K562 treated with DMSO at 1 percent for 4 hours (cell line): ENCODE results near the gene RADIL. TPM values are rescaled to one million over a fixed set of nuclear protein-coding genes. Genes with fewer than 3 reads are reported as not detected.

Experiments used
- total RNA-seq: library from RNA; unstranded; fragments of 300-600 nt; gene quantifications from 2 replicates; pipeline ENCODE4 v1.2.3, GENCODE V29; 2022; ENCODE audit not compliant: insufficient read depth

Gene RADIL, protein sequence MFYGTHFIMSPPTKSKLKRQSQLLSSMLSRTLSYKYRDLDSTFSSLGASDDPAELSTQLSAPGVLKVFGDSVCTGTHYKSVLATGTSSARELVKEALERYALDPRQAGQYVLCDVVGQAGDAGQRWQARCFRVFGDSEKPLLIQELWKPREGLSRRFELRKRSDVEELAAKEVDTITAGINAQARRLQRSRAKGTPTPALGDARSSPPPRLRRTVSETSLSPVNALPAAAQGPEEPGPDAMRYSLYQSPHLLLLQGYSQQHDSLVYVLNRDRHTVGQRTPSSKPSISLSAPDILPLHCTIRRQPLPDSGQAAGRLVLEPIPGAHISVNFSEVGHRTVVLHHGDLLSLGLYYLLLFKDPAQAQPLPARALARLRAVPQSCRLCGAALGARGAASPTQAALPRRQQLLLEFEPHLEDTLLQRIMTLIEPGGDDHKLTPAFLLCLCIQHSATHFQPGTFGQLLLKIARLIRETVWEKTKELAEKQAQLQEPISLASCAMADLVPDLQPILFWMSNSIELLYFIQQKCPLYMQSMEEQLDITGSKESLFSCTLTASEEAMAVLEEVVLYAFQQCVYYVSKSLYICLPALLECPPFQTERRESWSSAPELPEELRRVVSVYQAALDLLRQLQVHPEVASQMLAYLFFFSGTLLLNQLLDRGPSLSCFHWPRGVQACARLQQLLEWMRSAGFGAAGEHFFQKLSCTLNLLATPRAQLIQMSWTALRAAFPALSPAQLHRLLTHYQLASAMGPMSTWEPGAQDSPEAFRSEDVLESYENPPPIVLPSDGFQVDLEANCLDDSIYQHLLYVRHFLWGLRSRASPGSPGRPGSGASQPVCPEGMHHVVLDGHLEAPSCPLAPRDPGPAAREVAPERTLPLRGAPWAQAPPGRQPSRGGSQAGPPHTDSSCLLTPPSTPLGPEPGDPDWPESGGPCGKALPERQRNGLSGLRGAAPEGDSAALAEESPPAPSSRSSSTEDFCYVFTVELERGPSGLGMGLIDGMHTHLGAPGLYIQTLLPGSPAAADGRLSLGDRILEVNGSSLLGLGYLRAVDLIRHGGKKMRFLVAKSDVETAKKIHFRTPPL
- 3.3 and 5.9 TPM in 2 replicates for total RNA-seq

DNA sequence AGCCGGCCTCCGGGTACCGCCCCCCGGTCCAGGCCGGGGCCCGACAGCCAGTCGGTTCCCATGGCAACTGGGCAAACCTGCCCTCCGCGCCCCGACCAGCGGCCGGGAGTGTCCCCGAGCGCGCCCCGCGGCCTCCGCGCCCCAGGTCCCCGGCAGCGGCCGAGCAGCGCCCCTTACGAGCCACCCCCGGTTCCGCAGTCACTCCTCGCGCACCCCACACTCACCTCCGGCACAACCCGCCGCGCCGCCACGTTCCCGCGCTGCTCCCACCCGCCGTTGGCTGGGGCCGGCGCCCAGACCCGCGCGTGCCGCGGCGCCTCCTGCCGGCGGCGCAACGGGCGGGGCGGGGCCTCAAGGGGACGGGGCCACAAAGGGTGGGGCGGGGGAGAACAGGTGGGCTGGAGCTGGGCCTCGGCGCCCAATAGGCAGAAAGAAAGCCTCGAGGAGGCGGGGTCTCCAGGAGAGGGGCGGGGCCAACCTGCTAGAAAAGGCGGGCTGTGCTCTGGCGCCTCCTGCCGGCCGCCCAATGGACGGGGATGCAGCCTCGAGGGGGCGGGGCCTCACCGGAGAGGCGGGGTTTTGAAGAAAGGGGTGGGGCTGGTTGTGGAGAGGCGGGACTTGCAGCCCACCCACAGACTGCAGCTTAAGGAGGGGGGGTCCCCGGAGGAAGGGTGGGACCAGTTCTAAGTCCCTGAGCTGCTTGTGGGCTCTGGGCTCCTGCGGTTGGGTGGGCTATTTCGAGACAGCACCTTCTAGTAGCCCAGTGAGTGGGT is at the start of gene RADIL:
RADIL (minus strand) TSS at position 345 of the 773 bp plus-strand sequence. CDS start 5,577 bp downstream, outside the sequence.

DNA sequence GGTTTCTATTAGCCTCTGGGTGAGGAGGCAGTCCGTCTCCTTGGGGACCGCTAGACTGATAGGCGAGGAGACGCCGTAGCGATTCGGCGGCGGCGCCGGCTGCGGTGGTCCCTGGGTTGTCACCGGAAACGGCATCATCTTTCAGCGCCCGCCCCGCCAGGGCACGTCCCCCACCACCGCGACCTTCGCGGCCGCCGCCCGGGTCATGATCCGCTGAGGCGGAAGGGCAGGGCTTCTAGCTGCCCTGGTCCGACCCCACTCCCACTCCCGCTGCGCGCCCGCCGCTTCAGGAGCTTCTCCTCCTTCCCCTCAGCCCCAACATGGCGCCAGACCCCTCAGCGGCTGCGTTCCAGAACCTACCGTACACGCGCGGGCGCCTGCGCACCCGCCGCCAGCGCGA is 21.8 kb downstream of the RADIL start, which contains the start of gene PAPOLB:
PAPOLB (minus strand) TSS at position 358 of the 400 bp plus-strand sequence; CDS start at position 138, 220 bp downstream.

DNA sequence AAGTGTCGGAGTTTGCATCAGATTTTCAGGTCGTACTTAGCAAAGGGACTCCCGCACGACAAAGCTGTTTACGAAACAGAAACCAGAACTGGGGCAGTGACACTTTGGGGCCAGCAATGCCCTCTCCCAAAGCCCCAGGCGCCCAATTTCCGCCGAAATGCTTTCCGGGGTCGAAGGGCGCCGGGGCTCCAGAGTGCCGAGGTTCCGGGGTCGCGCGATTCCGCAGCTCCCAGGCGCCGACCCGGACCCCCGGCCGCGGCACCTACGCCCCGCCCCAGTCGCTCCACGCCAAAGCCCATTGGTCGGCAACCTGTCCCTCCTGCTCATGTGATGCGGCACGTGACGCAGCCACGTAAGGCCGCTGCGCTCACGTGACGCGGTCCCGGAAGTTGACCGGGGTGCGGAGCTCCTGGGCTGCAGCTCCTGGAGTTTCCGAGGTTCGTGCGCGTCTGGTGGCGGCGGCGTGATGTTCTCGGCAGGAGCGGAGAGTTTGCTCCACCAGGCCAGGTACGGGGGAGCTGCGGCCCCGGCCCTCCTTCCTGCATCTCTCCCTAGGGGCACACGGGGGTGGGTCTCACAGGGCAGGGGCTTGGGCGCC is 108.2 kb downstream of the RADIL start, which contains the start of gene AP5Z1:
AP5Z1 (plus strand) TSS at position 374 of the 598 bp plus-strand sequence; CDS start at position 467, 93 bp downstream.

Other genes starting within 250 kb of the RADIL start
- 11.2 and 11.4 TPM in 2 replicates for gene FOXK1, start 201.4 kb downstream of the RADIL start, total RNA-seq
- 47.4 and 49.2 TPM in 2 replicates for gene AP5Z1, start 108.1 kb downstream of the RADIL start, total RNA-seq
- not detected in 2 replicates for gene PAPOLB, start 21.7 kb downstream of the RADIL start, total RNA-seq
- gene MMD2, start 75.5 kb upstream of the RADIL start, total RNA-seq, result not detected in 2 replicates
- 5.0 and 5.2 TPM in 2 replicates for gene RBAK, start 162.1 kb upstream of the RADIL start, total RNA-seq